PC-9 (cell line): ENCODE data around the gene STXBP5L. TPM values are rescaled to one million over a fixed set of nuclear protein-coding genes. Genes with fewer than 3 reads are reported as not detected.
A peak's percentile ranks its signal among the peaks of the same experiment; 100 is the strongest.
"Not testable (repeated sequence)": the region's sequence is repeated elsewhere in the genome, so short reads cannot be mapped to it uniquely, and the experiment has no call there.

Experiments
- BruUV-seq: library from RNA; stranded (reverse); fragments of 400-500 nt; replicated peaks from 2 replicates; lab custom pipeline; 2021; lab: Mats Ljungman, UMichigan
- CTCF ChIA-PET: fragments of 300-600 bp; sonication (Branson Sonifier 250); formaldehyde crosslinking; loops from one replicate; lab custom pipeline; 2022; ENCODE audit warnings: antibody characterized with exemption; lab: Charles Lee
- POLR2A ChIA-PET: fragments of 300-600 bp; sonication (Branson Sonifier 250); formaldehyde crosslinking; loops from one replicate; lab custom pipeline; 2022; ENCODE audit warnings: antibody characterized with exemption; ENCODE audit not compliant: unreplicated experiment; lab: Charles Lee
- DNase-seq, 2 experiments: peaks; one replicate each; pipeline versions ENCODE4 v3.0.0 to v3.0.0-alpha.2; 2015 to 2022; ENCODE audit warnings: mixed read lengths in 1 of 2
- H2AFZ ChIP-seq: fragments of 200-600 bp; sonication (generic); 2 replicates; pipeline ENCODE4 v1.8.1; 2017; ENCODE audit warnings: antibody characterized with exemption
- H3F3A ChIP-seq: fragments of 200-600 bp; sonication (generic); 2 replicates; pipeline ENCODE4 v1.8.1; 2017; ENCODE audit warnings: antibody characterized with exemption, mild to moderate bottlenecking, low read depth; ENCODE audit not compliant: insufficient read depth
- H3K27ac ChIP-seq: fragments of 200-600 bp; sonication (generic); 2 replicates; pipeline ENCODE4 v1.6.1; 2016; ENCODE audit warnings: mixed run types
- H3K27me3 ChIP-seq: fragments of 200-600 bp; sonication (generic); 2 replicates; pipeline ENCODE4 v1.6.1; 2016; ENCODE audit warnings: low read depth, mixed run types; ENCODE audit not compliant: insufficient read depth
- H3K36me3 ChIP-seq: fragments of 200-600 bp; sonication (generic); 2 replicates; pipeline ENCODE4 v1.6.1; 2016; ENCODE audit warnings: low read depth, mixed run types
- H3K4me1 ChIP-seq: fragments of 200-600 bp; sonication (generic); replicated peaks from 2 replicates; pipeline ENCODE4 v1.6.1; 2016; ENCODE audit warnings: mixed run types; ENCODE audit not compliant: insufficient read depth
- H3K4me2 ChIP-seq: fragments of 200-600 bp; sonication (generic); 2 replicates; pipeline ENCODE4 v1.6.1; 2017; ENCODE audit warnings: mixed run types
- H3K4me3 ChIP-seq: fragments of 200-600 bp; sonication (generic); 2 replicates; pipeline ENCODE4 v1.6.1; 2016; ENCODE audit warnings: mixed run types
- H3K79me2 ChIP-seq: fragments of 200-600 bp; sonication (generic); 2 replicates; pipeline ENCODE4 v1.6.1; 2017; ENCODE audit warnings: low read depth, mixed run types
- H3K9me2 ChIP-seq: fragments of 200-600 bp; sonication (generic); 2 replicates; pipeline ENCODE4 v1.8.1; 2017; ENCODE audit warnings: mild to moderate bottlenecking; ENCODE audit not compliant: insufficient read depth
- H3K9me3 ChIP-seq: fragments of 200-600 bp; sonication (generic); 2 replicates; pipeline ENCODE4 v1.8.1; 2016; ENCODE audit warnings: low read depth; ENCODE audit not compliant: insufficient read depth
- H4K20me1 ChIP-seq: fragments of 200-600 bp; sonication (generic); 2 replicates; pipeline ENCODE4 v1.8.1; 2017; ENCODE audit not compliant: insufficient read depth
- EZH2 ChIP-seq: fragments of 200-600 bp; sonication (generic); IDR thresholded peaks from 2 replicates; pipeline ENCODE4 v1.8.0; 2017; ENCODE audit warnings: antibody characterized with exemption, low read depth
- intact Hi-C: fragments of 100-400 bp; cut with micrococcal nuclease; formaldehyde crosslinking; loops from one replicate; pipeline ENCODE4 v1.10.0; 2022; ENCODE audit not compliant: unreplicated experiment
- total RNA-seq: library from RNA; stranded (reverse); gene quantifications from 2 replicates; pipeline ENCODE4 v1.2.3, GENCODE V29; 2021
- TF ChIP-seq, protein P1 (sequence below): fragments of 200-600 bp; sonication (generic); conservative IDR thresholded peaks from 2 replicates; pipeline ENCODE4 v1.6.1; 2017; ENCODE audit warnings: mixed run types, antibody characterized with exemption, mild to moderate bottlenecking, moderate library complexity

Gene STXBP5L
- total RNA-seq, 1 experiment from 2014 or later: not detected

DNA sequence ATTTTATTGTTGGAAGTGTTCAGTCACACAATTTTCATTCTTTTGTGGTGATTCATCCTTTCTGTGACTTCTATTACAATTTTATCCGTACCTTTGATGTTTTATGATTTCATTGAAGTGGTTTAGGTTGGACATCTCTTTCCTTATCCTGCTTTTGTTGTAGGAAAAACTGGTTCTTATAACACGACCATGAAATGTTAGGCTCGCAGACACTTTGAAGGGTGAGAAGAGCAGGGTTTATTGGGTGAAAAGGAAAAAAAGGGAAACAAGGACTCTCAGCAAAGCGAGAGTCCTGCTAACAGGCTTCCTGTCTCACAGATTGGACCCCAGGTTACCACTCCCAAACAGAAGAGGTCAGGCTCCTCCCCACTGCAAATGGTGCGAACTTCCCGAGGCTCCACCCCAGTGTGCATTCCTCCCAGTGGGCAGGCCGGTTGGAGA lies 257.4 kb downstream of the STXBP5L start:
- Histone ChIP-seq H4K20me1 (no peaks in the 10 kb centered on the region), H3K4me3 (no peak overlapping the region), H3K4me1 (no peaks in the 10 kb centered on the region), H3K36me3 (no peaks in the 10 kb centered on the region), H3K9me3 (no peaks in the 10 kb centered on the region), H2AFZ (no peak overlapping the region), H3K27me3 (no peaks in the 10 kb centered on the region), H3K79me2 (no peaks in the 10 kb centered on the region), H3K4me2 (peak overlapping the region; percentile 24; the same call in 1 of the 2 replicates), H3K9me2 (no peaks in the 10 kb centered on the region; the same call in 1 of the 2 replicates), H3F3A (no peaks in the 10 kb centered on the region), H3K27ac (no peak overlapping the region)
- CTCF ChIA-PET: no interaction called here
- BruUV-seq: no TSS peak
- intact Hi-C loops: no loop called here
- peak; percentile 9 to 36 for DNase-seq
- POLR2A ChIA-PET: no interaction called here
- no peak for TF ChIP-seq EZH2
- TF ChIP-seq, protein P1, sequence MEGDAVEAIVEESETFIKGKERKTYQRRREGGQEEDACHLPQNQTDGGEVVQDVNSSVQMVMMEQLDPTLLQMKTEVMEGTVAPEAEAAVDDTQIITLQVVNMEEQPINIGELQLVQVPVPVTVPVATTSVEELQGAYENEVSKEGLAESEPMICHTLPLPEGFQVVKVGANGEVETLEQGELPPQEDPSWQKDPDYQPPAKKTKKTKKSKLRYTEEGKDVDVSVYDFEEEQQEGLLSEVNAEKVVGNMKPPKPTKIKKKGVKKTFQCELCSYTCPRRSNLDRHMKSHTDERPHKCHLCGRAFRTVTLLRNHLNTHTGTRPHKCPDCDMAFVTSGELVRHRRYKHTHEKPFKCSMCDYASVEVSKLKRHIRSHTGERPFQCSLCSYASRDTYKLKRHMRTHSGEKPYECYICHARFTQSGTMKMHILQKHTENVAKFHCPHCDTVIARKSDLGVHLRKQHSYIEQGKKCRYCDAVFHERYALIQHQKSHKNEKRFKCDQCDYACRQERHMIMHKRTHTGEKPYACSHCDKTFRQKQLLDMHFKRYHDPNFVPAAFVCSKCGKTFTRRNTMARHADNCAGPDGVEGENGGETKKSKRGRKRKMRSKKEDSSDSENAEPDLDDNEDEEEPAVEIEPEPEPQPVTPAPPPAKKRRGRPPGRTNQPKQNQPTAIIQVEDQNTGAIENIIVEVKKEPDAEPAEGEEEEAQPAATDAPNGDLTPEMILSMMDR: no peak

DNA sequence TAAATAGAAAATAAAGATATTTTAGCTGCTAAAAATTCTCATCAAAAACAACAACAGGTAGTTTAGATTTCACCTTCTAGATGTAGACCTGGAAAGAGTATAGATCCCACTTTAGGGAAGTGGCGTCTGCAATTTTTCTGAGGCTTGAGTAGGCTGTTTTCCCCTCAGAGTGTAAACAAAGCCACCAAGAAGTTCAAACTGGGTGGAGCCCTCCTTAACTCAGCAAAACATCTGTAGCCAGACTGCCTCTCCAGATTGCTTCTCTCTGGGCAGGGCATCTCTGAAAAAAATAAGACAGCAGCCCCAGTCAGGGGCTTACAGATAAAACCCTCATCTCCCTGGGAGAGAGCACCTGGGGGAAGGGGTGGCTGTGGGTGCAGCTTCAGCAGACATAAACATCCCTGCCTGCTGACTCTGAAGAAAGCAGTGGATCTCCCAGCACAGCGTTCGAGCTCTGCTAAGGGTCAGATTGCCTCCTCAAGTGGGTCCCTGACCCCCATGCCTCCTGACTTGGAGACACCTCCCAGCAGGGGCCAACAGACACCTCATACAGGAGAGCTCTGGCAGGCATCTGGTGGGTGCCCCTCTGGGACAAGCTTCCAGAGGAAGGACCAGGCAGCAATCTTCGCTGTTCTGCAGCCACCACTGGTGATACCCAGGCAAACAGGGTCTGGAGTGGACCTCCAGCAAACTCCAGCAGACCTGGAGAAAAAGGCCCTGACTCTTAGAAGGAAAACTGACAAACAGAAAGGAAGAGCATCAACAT lies 259.6 kb downstream of the STXBP5L start:
- no peaks in the 10 kb centered on the region for H3K36me3 ChIP-seq
- H2AFZ ChIP-seq: no peak overlapping the region
- H3F3A ChIP-seq: no peaks in the 10 kb centered on the region
- no TSS peak for BruUV-seq
- no peaks in the 10 kb centered on the region for H3K4me1 ChIP-seq
- H3K79me2 ChIP-seq: no peaks in the 10 kb centered on the region
- no peaks in the 10 kb centered on the region for H3K9me2 ChIP-seq
- TF ChIP-seq, protein P1: no peak
- TF ChIP-seq EZH2: no peak
- no peaks in the 10 kb centered on the region for H4K20me1 ChIP-seq
- no peaks in the 10 kb centered on the region for H3K9me3 ChIP-seq
- H3K27ac ChIP-seq: no peak overlapping the region
- H3K4me2 ChIP-seq: no peak overlapping the region
- ChIA-PET POLR2A (no interaction called here), CTCF (no interaction called here)
- no peak overlapping the region for H3K4me3 ChIP-seq
- no peaks in the 10 kb centered on the region for H3K27me3 ChIP-seq
- intact Hi-C loops: no loop called here
- DNase-seq: no peak

DNA sequence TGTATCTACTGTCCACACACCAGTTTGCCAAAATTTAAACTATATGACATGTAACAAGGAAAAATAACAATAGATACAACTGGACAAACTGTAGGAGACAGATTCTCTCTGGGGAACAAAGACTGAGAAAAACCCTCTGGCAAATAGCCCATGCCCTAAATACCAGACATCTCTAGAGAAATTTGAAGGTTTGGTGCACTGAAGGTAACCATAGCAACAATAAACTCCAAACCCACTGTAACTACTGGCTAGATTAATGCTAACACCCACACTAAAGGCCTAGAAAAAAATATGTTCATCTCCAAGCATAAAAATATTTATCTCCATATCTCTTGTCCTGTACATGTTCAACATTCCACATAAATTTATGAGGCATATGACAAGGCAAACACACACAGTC lies 267.1 kb downstream of the STXBP5L start:
- CTCF ChIA-PET: no interaction called here
- no peak for DNase-seq
- Histone ChIP-seq H3K4me3 (no peak overlapping the region), H3K79me2 (no peaks in the 10 kb centered on the region), H3K27ac (no peak overlapping the region), H3F3A (no peaks in the 10 kb centered on the region), H3K4me1 (no peaks in the 10 kb centered on the region), H2AFZ (no peak overlapping the region), H3K4me2 (no peak overlapping the region), H3K36me3 (no peaks in the 10 kb centered on the region), H4K20me1 (no peaks in the 10 kb centered on the region), H3K9me2 (no peaks in the 10 kb centered on the region; the same call in 1 of the 2 replicates), H3K27me3 (no peaks in the 10 kb centered on the region), H3K9me3 (no peaks in the 10 kb centered on the region)
- no peak for TF ChIP-seq EZH2
- TF ChIP-seq, protein P1: no peak
- BruUV-seq: no TSS peak
- intact Hi-C loops: no loop called here
- POLR2A ChIA-PET: no interaction called here

DNA sequence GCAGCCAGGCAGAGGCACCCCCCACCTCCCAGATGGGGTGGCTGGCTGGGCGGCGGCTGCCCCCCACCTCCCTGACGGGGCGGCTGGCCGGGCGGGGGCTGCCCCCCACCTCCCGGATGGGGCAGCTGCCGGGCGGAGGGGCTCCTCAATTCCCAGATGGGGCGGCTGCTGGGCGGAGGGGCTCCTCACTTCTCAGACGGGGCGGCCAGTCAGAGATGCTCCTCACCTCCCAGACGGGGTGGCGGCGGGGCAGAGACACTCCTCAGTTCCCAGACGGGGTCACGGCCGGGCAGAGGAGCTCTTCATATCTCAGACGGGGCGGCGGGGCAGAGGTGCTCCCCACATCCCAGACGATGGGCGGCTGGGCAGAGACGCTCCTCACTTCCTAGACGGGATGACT lies 282.6 kb downstream of the STXBP5L start:
- intact Hi-C loops, H3K4me3 ChIP-seq, H3K4me2 ChIP-seq, H3K4me1 ChIP-seq, H3K36me3 ChIP-seq, H3K27me3 ChIP-seq, H3K27ac ChIP-seq, H3K9me3 ChIP-seq, BruUV-seq, H2AFZ ChIP-seq, H4K20me1 ChIP-seq, H3F3A ChIP-seq, DNase-seq, H3K9me2 ChIP-seq, POLR2A ChIA-PET, CTCF ChIA-PET, H3K79me2 ChIP-seq: not testable (repeated sequence)
